HepG2 (cell line): ENCODE data around the gene SIGLEC1. TPM values are rescaled to one million over a fixed set of nuclear protein-coding genes. Genes with fewer than 3 reads are reported as not detected.

Source experiments
- ARID3A ChIP-seq: IDR thresholded peaks from 2 replicates; pipeline ENCODE4 v1.6.1; 2012; ENCODE audit warnings: low read depth, low read length, improper control_type of control experiment
- ATF2 ChIP-seq: sonication (generic); formaldehyde crosslinking; IDR thresholded peaks from 2 replicates; pipeline ENCODE4 v1.4.0; 2020; ENCODE audit warnings: missing genetic modification reagents
- ATF4 ChIP-seq, 2 experiments: fragments of 450-650 bp in 1 of 2; sonication (generic) in 1 of 2; formaldehyde crosslinking; IDR thresholded peaks; 2 replicates each; pipeline versions ENCODE4 v1.5.0 to v1.8.0; 2020 to 2022; ENCODE audit warnings: mild to moderate bottlenecking in 1 of 2, missing genetic modification reagents in 1 of 2
- EED ChIP-seq: sonication (generic); formaldehyde crosslinking; IDR thresholded peaks from 2 replicates; pipeline ENCODE4 v1.5.0; 2020; ENCODE audit warnings: mild to moderate bottlenecking, missing genetic modification reagents
- HIC2 ChIP-seq: sonication (generic); formaldehyde crosslinking; IDR thresholded peaks from 2 replicates; pipeline ENCODE4 v1.9.0; 2022; ENCODE audit warnings: low read depth, missing genetic modification reagents
- HOXA5 ChIP-seq: sonication (generic); formaldehyde crosslinking; IDR thresholded peaks from 2 replicates; pipeline ENCODE4 v1.4.0; 2020; ENCODE audit warnings: missing genetic modification reagents
- KDM5A ChIP-seq: fragments of 200-600 bp; sonication (generic); IDR thresholded peaks from 2 replicates; pipeline ENCODE4 v1.7.0; 2018; ENCODE audit warnings: antibody characterized with exemption, mild to moderate bottlenecking, low read length, borderline replicate concordance
- MED13 ChIP-seq: sonication (generic); formaldehyde crosslinking; IDR thresholded peaks from 2 replicates; pipeline ENCODE4 v1.5.0; 2020; ENCODE audit warnings: missing genetic modification reagents
- MTA3 ChIP-seq: sonication (generic); formaldehyde crosslinking; IDR thresholded peaks from 2 replicates; pipeline ENCODE4 v1.4.0; 2020; ENCODE audit warnings: missing genetic modification reagents
- NR3C1 ChIP-seq: sonication (generic); formaldehyde crosslinking; IDR thresholded peaks from 2 replicates; pipeline ENCODE4 v1.4.0; 2020; ENCODE audit warnings: missing genetic modification reagents
- PHF5A ChIP-seq: IDR thresholded peaks from one replicate; pipeline ENCODE4 v1.6.1; 2018; ENCODE audit warnings: low read depth, missing genetic modification reagents; ENCODE audit not compliant: unreplicated experiment
- SIN3A ChIP-seq: IDR thresholded peaks from 2 replicates; pipeline ENCODE4 v1.6.1; 2011; ENCODE audit warnings: low read depth, mild to moderate bottlenecking, control low read depth, low read length, borderline replicate concordance
- SP1 ChIP-seq, 2 experiments: fragments of 450-650 bp in 1 of 2; sonication (generic) in 1 of 2; formaldehyde crosslinking in 1 of 2; IDR thresholded peaks; 2 replicates each; pipeline versions ENCODE4 v1.4.0 to v1.6.1; 2016 to 2020; ENCODE audit warnings: missing genetic modification reagents in 1 of 2
- SRSF4 ChIP-seq: fragments of 200-400 bp; formaldehyde crosslinking; IDR thresholded peaks from one replicate; pipeline ENCODE4 v1.6.1; 2018; ENCODE audit warnings: mild to moderate bottlenecking, low read depth, low read length, moderate library complexity; ENCODE audit not compliant: poor library complexity, severe bottlenecking
- TGIF2 ChIP-seq: IDR thresholded peaks from 2 replicates; pipeline ENCODE4 v1.6.1; 2016; ENCODE audit warnings: control low read depth, missing compliant biosample characterization
- TOE1 ChIP-seq: sonication (generic); formaldehyde crosslinking; IDR thresholded peaks from 2 replicates; pipeline ENCODE4 v1.4.0; 2020; ENCODE audit warnings: mild to moderate bottlenecking, missing genetic modification reagents
- ZBTB44 ChIP-seq: sonication (generic); formaldehyde crosslinking; IDR thresholded peaks from 2 replicates; pipeline ENCODE4 v1.4.0; 2020; ENCODE audit warnings: missing genetic modification reagents
- ZNF382 ChIP-seq: sonication (generic); formaldehyde crosslinking; IDR thresholded peaks from 2 replicates; pipeline ENCODE4 v1.5.0; 2020; ENCODE audit warnings: missing genetic modification reagents, mild to moderate bottlenecking, borderline replicate concordance
- ZNF672 ChIP-seq: sonication (generic); formaldehyde crosslinking; IDR thresholded peaks from 2 replicates; pipeline ENCODE4 v1.8.1; 2022; ENCODE audit warnings: missing genetic modification reagents
- ZNF776 ChIP-seq: sonication (generic); formaldehyde crosslinking; IDR thresholded peaks from 2 replicates; pipeline ENCODE4 v1.4.0; 2020; ENCODE audit warnings: mild to moderate bottlenecking, missing genetic modification reagents
- ZNF816 ChIP-seq: sonication (generic); formaldehyde crosslinking; IDR thresholded peaks from 2 replicates; pipeline ENCODE4 v1.8.0; 2022; ENCODE audit warnings: missing genetic modification reagents, mild to moderate bottlenecking, borderline replicate concordance
- polyA plus RNA-seq, 8 experiments: library from polyadenylated mRNA; depleted of rRNA in 3 of 8; stranded (reverse) in 7 of 8; unstranded in 1 of 8; fragments of >200 nt; fragmentation: Illumina TruSeq in 4 of 8; extraction: Trizol in 4 of 8; gene quantifications; 2 replicates each; pipeline versions ENCODE4 v1.2.1 to v1.2.3, GENCODE V29; 2011 to 2016; ENCODE audit warnings: low read depth in 4 of 8, missing spikeins in 1 of 8, mixed read lengths in 1 of 8; ENCODE audit not compliant: insufficient read depth in 1 of 8
- total RNA-seq, 5 experiments: library from RNA; depleted of rRNA; stranded (reverse); fragments of >200 nt; fragmentation: Illumina TruSeq; extraction: Trizol; gene quantifications; 2 replicates each; pipeline ENCODE4 v1.2.3, GENCODE V29; 2016; ENCODE audit warnings: low read depth in 1 of 5

The SIGLEC1 gene
- total and polyA plus RNA-seq, 2 of the 13 experiments (the other 11 are each of a cell fraction or from before 2014, with no cell fraction given), result 0.01 TPM; not detected in 1

- TF ChIP-seq ZNF816 (CRISPR knock-in tag) (no peak), ZBTB44 (CRISPR knock-in tag) (no peak; the same call in 1 of the 2 replicates), SIN3A (no peak), ARID3A (no peak), HOXA5 (CRISPR knock-in tag) (peak; percentile 69; the same call in 1 of the 2 replicates), MED13 (CRISPR knock-in tag) (peak; percentile 82; the same call in 1 of the 2 replicates), PHF5A (no peak), ATF2 (CRISPR knock-in tag) (peak; percentile 74), TOE1 (CRISPR knock-in tag) (no peak), ZNF382 (CRISPR knock-in tag) (no peak), NR3C1 (CRISPR knock-in tag) (no peak), TGIF2 (CRISPR knock-in tag) (no peak), ZNF776 (no peak; the same call in 1 of the 2 replicates), EED (CRISPR knock-in tag) (peak; percentile 69; the same call in 1 of the 2 replicates), ZNF672 (CRISPR knock-in tag) (no peak), SRSF4 (peak; percentile 30), MTA3 (CRISPR knock-in tag) (no peak), HIC2 (0 out of 2 replicates have a peak, but pooled peaks have one; percentile 45), KDM5A (no peak), SP1 (IDR thresholded peaks at IDR 0.05) (no peak), SP1 (CRISPR knock-in tag; IDR thresholded peaks at IDR 0.05) (peak; percentile 86), ATF4 (CRISPR knock-in tag; IDR thresholded peaks at IDR 0.05) (no peak)
These were observed 37.5 kb upstream of the SIGLEC1 start (continued) for GRCh38 chr20:3749689-3750531.
